Testis (tissue), 2 donors: ENCODE data around the gene RSBN1.

Experiments
- CTCF ChIP-seq, 3 experiments: fragments of 450-650 bp in 2 of 3; fragments of 200-600 bp in 1 of 3; sonication (generic) in 1 of 3; IDR thresholded peaks; one replicate each; pipeline ENCODE4 v1.5.1; 2016 to 2019; ENCODE audit warnings: antibody characterized with exemption in 3 of 3, mild to moderate bottlenecking in 2 of 3, moderate library complexity in 1 of 3
- POLR2A ChIP-seq: fragments of 450-650 bp; IDR thresholded peaks from one replicate; pipeline ENCODE4 v1.6.1; 2017; ENCODE audit warnings: antibody characterized with exemption, mild to moderate bottlenecking, moderate library complexity

DNA sequence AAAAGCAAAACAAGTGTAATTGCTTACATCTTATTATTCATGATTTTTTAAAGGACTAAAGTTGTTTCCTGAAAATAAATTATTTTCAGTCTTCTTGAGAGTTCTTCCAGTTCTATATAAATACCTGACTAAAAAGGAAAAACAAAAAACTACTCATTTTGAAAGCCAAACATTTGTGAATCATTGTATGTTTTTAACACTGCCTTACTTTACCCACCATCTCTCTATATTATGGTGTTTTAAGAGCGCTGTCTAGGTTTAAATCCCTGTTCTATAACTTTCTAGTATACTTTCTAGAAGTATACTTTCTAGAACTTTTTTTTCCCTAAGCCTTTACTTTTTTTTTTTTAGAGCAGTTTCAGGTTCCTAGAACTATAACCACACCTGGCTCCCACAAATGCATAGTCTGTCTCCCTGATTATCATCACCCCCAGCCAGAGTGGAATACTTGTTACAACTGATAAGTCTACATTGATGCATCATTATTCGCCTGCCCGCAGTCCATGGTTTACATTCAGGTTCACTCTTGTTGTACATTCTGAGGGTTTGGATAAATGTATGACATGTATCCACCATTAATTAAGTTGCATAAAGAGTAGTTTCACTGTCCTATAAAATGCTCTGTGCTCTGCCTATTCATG is 9.8 kb downstream of the RSBN1 start:
- no peak for TF ChIP-seq CTCF (IDR thresholded peaks at IDR 0.05)
- no peak for TF ChIP-seq POLR2A
